IPS-11a (cell line): Measurements from ENCODE around the gene SLC22A31.
A peak's percentile ranks its signal among the peaks of the same experiment; 100 is the strongest.

Source experiments
- H3K4me3 ChIP-seq: one replicate; pipeline ENCODE4 v1.5.1; 2013; ENCODE audit warnings: low read depth, low read length, control low read depth

SLC22A31 gene

DNA sequence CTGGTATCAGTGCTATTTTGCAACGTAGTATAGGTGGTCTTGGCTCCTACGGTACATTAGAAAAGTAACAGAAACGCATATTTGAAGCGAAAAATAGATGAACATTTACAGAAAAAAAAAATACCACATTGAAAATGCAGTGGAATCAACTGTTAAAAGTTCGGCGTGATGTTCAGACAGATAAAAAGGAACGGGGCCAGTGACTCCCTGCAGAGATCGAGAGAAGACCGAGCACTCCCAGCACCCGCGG, 16.7 kb upstream of the SLC22A31 start:
- H3K4me3 ChIP-seq: peak overlapping the region; percentile 89

DNA sequence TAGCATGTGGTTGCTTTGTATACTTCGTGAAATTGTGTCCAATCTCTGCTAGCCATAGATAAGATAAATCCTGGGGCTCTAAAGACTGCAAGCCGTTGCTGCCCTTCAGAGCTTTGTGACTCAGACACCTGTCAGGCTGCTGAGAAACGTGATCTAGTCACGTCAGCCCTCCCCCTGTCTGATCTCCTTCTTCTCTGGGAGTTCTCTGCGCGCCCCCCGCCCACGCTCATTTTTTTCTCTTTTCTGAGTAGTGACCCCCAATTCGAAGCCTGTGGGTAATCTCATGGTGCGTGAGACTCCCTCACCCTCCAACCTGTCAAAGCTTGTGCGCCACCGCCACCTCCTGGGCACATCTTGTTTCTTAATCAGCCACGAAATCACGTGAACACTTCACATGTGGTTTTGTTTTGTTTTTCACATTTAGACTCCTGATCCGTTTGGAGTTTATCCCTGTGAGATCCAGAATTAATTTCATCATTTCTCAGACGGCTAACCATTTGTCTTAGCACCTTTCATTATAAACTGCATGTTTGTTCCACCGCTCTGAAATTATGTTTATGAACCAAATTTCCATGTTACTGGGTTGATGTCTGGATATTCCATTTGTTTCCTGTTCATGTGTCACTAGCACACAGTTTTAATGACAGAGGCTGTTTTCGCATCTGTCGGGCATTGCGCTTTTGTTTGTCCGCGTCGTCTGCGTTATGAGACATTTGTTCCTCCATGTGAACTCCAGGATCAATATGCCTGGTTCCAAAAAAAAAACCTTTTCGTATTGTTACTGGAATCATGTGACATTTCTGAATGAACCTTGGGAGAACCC, 16.2 kb upstream of the SLC22A31 start:
- peak overlapping the region; percentile 89 for H3K4me3 ChIP-seq

DNA sequence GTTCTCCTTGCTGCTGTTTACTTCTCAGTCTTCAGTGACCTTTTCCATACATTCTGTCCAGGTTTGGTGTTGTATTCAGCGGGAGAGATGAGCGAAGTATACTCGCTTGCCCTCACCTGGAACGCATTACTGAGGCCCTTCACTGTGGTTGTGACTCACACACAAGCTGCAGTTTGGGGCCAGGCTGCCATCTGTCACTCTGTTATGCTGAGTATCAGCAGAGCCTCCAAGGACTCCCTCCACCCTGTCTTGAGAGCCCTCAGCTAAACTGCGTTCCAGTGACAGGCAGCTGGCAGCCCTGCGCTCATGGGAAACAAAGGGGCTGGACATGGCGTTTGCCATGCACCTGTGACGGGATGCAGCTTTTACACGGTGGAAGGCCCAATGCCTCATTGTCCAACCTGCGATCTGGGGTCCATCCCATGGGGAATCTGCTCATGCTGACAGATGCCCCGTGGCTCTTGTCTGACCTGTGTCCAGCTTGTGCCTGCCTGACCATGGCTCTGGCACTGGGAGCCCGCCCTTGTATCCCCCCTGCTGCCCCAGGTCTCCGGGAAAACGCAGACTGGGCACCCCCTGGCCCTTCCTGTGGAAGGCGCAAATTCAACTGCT, 10.7 kb upstream of the SLC22A31 start:
- H3K4me3 ChIP-seq: no peak overlapping the region

DNA sequence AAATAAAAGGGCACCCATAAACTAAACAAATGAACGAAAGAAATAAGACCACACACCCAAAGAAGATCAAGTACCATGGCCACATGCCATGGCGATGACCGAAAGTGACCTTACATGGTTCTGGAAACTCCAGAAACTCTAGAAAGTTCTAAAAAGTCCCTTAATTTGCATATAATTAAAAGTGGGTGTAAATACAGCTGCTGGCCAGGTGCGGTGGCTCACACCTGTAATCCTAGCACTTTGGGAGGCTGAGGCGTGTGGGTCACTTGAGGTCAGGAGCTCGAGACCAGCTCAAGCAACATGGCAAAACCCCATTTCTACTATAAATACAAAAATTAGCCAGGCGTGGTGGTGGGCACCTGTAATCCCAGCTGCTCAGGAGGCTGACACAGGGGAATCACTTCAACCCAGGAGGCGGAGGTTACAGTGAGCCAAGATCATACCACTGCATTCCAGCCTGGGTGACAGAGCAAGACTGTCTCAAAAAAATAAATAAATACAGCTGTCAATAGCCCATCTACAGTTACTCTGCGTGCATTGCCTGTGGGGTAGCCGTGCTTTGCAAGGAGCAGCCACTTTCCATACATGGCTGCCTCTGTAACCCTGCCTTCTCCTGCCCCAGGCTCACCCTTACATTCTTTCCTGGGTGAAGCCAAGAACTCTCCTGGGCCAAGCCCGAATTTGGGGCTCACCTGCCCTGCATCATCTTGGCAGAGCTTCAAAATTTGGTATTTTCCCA, 10.0 kb upstream of the SLC22A31 start:
- H3K4me3 ChIP-seq: no peak overlapping the region

DNA sequence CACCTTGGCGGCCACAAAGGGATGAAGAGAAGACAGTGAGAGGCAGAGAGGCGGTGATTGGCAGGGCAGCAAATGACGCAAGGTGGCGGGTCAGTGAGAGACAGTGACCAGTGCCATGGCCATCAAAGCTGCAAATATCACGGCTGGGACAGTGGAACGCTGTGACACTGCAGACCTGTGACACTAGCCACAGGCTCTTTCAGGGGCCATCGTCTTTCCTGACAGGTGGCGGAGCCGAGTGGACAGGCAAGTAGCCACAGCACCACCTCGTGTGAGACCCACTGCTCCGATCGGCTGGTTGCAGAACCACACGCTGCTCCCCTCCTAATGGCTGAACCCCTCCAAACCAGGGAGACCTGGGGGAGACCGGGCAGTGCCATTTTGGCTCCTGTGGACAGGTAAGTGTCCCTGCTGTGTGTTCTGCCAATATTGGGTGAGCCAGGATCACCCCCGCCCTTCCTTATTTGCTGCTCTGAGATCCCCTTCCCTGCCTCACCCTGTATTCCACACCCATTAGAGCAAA, 9.2 kb upstream of the SLC22A31 start:
- H3K4me3 ChIP-seq: no peak overlapping the region

DNA sequence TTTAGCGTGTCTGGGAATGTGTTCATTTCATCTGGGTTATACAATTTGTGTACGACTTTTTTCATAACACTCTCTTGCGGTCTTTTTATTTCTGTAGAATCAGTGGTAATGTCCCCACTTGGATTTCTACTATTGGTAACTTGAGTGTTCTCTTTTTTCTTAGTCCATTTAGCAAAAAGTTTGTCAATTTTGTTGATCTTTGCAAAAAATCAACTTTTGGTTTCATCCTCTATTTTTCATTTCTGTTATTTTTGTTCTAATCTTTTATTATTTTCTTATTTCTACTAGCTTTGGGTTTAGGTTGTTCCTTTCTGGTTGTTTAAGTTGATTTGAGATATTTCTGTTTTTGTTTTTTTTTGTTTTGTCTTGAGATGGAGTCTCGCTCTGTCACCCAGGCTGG, 7.7 kb upstream of the SLC22A31 start:
- H3K4me3 ChIP-seq: no peak overlapping the region

DNA sequence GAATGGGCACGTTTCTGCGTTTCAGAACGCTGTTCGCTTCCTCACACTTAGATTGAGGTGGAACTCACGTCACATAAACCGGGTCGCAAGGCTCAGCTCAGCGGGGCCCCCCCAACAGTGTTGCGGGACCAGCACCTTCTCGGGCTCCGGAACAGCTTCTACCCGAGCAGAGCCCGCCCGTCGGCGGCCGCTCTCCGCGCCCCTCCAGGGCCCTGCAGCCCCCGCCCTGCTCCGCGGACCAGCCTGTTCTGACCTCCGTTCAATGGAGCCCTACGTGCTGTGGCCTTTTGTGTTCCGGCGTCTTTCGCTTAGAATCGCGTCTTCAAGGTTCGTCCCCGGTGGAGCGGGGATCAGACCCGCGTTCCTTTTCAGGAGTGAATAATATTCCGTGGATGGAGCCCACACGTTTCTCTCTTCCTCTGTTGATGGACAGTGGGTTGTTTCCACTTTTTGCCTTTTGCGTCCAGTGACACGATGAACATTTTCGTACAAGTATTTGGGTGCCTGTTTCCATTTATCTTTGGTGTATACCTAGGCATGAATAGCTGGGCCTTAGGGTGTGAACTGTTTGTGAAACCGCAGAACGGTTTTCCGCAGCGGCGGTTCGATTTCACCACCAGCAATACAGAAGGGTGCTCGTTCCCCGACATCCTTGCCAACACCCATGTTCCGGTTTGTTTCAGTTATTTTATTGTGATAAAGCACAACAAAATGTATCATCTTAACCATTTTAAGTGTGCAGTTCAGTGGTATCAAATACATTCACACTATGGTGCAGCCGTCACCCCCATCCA, 2.3 kb upstream of the SLC22A31 start:
- H3K4me3 ChIP-seq: peak overlapping the region; percentile 13

DNA sequence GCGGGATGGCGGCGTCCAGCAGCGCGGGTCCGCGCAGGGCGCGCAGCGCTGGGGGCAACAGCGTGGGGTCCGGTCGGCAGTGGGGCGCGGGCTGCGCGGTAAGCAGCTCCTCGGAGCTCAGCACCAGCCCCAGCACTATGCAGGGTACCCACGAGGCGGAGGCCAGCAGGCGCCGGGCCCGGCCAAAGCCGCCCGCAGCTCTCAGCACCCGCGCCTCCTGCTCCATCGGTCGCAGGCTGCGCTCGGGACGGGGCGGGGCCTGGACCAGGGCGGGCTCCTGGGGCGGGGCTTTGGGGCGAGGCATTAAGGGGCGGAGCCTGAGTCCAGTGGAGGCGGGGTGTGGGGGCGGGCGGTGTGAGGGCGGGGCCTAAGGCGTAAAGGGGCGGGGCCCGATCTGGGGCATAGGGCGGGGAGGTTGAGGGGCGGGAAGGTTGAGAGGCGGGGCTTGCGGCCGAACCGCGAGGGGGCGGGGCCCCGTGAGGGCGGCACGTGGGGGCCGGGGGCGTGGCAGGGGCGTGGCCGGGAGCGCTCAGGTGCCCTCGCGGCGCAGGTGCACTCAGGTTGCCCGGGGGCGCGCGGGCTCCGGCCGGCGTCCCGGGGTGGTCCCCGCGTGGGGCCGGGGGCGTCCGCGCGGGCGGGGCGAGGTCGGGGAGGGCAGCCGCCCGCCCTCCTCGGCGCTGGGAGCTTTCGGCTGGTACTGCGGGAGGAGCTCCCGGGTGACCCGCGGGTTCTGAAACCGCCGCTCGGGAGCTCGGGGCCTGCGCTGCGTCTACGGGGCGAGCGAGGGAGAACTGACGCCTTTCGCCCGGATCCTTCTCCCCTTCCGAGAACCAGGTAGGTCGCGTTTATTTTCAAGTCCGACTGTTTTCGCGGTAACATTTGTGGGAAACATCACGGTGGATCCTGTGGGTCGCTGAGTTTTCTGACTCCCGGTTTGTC, 1.4 kb upstream of the SLC22A31 start:
- peak overlapping the region; percentile 53 for H3K4me3 ChIP-seq

DNA sequence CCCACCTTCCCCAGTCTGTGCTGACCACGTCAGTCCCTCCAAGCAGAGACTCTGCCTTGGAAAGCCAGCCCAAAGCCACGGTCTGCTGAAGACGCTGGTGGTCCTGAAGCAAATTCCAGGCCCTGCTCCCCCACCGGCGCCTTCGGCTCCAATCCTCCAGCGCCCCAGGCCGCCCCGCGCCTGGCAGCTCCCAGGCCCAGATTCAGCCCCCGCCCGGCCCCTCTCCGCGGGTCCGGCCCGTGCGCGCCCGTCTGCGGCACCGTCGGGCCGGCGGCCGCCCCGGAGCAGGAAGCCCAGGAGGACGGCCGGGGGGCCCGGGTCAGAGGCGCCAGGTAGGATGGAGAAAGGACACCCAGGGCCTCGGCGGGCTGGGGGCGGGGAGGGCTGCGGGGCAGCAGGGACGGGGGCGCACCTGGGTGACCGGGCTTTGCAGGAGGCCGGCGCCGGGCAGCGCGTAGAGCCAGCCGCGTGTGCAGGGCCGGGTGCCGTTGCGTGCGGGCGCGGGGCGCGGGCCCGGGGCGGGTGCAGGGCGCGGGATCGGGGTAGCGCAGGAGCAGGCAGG, 594 bp upstream of the SLC22A31 start:
- H3K4me3 ChIP-seq: peak overlapping the region; percentile 53

DNA sequence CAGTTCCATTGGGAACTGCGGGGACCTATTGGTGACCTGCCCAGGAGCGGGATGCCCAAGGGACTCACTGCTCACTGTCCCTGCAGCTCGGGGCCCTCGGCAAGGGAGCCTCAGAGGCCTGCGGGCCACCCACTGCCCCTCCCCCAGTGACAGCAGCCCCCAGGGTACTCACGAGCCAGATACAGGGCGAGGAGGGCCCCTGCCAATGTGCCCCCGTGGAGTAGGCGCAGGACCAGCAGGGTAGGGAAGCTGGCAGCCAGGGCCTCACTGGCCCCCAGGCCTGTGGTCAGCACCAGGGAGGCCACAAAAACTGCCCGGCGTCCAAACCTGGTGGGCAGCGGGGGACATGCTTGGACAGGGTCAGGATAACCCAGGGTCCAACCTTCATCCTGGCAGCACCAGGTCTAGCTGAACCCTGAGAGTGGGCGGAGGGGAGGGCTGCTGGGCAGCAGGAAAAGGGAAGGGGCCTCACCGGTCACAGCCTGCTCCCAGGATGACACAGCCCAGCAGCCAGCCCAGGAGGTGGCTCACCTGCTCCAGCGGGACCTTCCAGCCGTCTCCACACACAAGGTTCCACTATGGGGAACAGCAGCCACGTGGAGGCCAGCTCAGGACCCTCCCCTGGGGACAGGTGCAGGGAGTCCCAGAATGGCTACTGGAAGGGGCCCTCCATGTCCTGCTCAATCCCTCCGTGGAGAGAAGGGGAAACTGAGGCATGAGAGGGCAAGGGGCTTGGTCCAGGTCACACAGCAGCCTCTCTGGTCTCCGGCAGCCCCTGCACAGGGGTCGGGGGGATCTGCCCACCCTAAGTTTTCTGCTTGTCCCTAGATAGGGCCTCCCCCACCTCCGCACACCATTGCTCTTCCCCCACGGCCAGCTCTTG, 855 bp downstream of the SLC22A31 start:
- no peak overlapping the region for H3K4me3 ChIP-seq

DNA sequence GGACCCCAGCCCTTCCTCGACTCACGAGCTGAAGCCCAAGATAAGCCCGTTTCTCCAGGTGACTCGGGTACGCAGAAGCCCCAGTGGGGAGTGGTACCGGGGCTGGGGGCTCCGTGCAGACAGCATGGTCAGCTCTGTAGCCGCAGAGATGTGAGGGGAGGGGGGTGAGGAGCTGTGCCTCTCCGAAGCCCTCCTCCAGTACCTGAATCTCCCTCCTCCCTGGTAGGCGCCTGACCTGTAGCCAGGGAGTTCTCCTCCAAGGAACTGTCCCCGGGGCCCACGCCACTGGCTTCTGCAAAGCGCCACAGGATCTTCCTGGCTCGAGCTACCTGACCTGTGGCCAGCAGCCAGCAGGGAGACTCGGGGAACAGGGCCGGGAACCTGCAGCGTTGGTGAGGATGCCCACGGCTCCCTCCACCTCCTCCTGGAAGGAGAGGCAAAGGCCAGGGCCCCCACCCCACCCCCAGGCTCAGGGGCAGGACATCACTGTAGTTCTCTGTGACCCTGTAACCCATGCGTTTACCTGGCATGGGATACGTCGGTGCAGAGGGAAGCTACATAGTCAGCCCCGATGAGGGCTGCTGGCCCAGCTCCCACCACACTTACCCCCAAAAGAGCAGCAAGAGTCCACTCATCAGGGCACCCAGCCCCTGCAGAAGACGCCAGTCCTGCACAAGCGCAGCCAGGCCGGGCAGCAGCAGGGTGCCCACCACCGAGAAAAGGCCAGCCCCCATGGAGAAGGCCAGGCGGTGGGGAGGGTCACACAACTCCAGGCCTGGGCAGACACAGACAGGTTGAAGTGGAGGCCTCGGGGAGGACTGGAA, 1.7 kb downstream of the SLC22A31 start:
- H3K4me3 ChIP-seq: no peak overlapping the region

DNA sequence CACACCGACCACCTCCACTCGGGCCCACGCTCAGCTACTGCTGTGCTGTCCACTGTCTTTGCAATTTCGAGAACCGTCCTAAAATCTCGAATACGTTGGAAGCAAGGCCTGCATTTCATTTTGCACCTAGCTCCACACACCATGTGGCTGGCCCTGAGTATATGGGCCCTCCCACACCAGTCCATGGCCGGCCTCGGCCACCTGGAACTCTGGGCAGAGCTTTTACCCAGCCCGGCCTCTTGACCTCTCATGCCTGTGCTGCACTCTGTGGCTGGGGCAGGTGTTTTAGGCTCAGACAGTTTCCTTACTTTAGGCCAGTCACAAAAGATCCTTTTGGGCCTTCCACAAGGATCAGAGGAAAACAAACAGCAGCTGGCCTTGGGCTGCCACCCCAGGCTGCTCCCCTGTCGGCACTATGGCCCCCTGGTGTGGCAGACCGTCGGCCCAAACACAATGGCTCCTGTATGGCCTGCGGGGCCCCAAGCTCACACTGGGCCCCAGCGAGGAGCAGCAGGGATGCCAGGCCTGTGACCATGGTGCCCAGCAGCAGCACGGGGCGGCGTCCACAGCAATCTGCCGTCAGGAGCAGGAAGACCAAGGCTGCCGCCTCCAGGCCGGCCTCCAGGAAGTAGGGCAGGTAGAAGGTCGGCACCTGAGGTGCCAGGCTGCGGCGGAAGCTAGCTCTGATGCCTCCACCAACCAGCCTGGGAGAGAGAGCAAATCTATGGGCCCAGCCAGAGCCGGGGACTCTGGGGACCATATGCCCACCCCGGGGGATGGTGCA, 2.5 kb downstream of the SLC22A31 start:
- H3K4me3 ChIP-seq: no peak overlapping the region

DNA sequence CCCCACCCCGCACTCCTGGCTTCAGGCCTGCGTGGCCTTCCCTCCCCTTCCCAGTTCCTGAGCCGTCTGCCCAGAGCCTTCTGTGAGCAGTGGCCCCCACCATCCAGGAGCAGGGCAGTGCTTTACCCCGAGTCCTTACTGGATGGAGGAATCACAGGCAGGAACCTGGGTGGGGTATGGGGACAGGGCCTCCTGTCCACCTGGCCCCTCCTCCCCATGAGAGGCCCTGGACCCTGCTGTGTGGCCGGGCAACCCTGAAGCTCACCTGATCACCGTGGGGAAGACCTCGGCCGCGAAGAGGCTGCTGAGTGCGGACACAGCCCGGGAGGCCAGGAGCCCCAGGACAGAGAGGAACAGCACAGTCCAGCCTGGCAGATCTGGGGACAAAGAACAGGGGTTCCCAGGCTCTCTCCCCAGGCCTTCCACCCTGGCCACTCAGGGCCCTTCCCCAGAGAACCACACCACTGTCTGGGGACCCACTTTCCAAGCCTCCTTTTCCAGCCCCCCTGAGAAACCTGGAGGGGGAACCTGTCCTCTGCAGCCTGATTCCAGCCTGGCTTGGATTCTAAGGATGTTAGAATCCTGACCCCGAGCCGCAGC, 3.2 kb downstream of the SLC22A31 start:
- no peak overlapping the region for H3K4me3 ChIP-seq

DNA sequence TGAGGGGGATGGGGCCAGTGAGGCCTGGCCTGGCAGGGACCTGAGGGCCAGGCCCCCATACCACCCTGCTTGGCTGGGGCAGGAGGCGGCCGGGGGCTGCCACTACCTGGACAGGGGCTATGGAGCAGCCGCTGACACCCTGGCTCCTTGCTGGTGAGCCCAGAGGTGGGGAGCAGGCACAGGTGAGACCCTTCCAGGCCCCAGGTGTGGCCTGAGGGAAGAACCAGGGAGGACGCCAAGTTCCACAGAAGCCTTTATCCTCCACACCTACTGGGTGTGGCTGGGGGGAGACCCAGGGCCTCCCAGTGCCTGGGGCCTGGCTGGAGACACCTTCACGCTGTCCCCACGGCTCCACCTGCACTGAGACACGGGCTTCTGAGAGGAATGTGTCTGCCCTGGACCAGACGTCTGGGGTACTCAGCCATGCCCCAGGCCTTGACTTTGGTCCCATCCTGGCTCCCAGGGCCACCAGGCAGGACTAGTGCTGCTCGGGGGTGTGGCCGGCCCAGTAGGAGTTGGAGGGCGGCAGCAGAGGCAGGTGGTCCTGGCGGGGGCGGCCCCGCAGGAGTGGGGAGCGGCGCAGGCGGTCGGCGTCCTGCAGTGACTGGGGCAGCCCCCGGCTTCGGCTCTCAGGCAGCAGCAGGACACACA, 4.7 kb downstream of the SLC22A31 start:
- H3K4me3 ChIP-seq: no peak overlapping the region

DNA sequence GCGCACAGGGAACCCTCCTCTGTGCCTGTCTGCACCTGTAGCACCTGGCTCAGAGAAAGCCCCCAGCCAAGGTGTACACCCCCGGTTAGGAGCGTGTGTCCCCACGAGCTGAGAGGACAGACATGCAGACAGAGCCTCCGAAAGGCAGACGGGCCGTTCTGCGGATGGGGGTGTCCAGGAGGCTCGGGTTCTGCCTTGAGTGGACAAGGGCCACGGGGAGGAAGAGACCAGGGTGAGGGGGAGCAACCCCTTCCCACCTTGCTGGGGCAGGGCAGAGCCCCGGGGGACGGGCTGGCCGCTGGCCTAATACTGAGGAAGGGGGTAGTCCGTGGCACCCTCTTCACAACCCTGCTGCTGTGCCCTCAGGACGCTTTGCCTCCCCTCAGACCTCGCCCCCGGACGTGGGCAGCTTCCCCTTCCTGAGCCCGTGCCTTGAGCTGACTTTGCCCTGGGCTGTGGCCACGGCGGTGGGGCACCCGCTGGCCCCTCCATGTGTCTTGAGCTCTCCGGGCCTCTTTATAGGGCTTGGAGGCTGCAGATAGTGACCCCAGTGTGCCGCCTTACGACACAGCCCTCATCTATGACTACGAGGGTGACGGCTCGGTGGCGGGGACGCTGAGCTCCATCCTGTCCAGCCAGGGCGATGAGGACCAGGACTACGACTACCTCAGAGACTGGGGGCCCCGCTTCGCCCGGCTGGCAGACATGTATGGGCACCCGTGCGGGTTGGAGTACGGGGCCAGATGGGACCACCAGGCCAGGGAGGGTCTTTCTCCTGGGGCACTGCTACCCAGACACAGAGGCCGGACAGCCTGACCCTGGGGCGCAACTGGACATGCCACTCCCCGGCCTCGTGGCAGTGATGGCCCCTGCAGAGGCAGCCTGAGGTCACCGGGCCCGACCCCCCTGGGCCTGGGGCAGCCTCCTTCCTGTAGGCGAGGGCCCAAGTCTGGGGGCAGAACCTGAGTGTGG, 5.7 kb downstream of the SLC22A31 start:
- H3K4me3 ChIP-seq: no peak overlapping the region
